ENCODE results near the gene SERPINA4.

GRCh38 chr14:94593749-94594431 is 32.6 kb downstream of the SERPINA4 start:
- no peak for TF ChIP-seq CTCF (IDR thresholded peaks at IDR 0.05)
- TF ChIP-seq EP300 (IDR thresholded peaks at IDR 0.05; ENCODE audit: low read depth), result no peak
- no peak for TF ChIP-seq POLR2AphosphoS5 (IDR thresholded peaks at IDR 0.05)
- no peak for TF ChIP-seq POLR2A (IDR thresholded peaks at IDR 0.05)

Measured in transverse colon (tissue), 4 donors.